ENCODE data around the gene ATP11A.

The ATP11A gene

DNA sequence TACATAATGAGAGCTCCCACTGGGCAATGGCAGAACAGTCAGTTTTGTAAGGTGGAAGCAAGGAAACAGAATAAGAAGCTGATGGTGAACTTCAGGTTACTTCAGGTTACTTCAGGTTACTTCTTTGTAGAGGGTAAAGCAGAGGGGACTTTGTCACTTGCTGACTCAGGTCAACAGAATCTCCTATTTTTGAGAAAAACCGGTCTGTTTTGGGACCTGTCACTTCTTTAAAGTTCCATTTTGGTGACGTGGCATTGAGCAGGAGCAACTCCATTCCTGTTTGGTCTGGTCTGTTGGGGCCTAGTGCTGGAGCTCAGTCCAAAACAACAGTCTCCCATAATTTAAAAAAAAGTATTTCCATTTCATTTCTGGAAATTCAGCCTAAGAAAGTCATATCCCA, 29.7 kb downstream of the ATP11A start:
- no peak for DNase-seq
- Histone ChIP-seq H3K9me2 (replicated peaks; ENCODE audit: insufficient read depth, low read length) (no peaks in the 10 kb centered on the region), H4K20me1 (ENCODE audit: insufficient read depth, low read length) (no peaks in the 10 kb centered on the region), H3K36me3 (replicated peaks; ENCODE audit: insufficient read depth, low read length) (no peaks in the 10 kb centered on the region), H3K9ac (ENCODE audit: low read length) (no peak overlapping the region), H2AFZ (ENCODE audit: low read length) (no peak overlapping the region), H3K4me3 (ENCODE audit: low read length) (no peak overlapping the region), H3K4me2 (ENCODE audit: low read depth, low read length) (no peak overlapping the region), H3F3A (ENCODE audit: insufficient read depth, low read length) (no peaks in the 10 kb centered on the region), H3K27me3 (replicated peaks; ENCODE audit: insufficient read depth, low read length) (no peaks in the 10 kb centered on the region), H3K4me1 (ENCODE audit: low read length) (no peaks in the 10 kb centered on the region), H3K9me3 (replicated peaks; ENCODE audit: insufficient read depth, low read length) (no peaks in the 10 kb centered on the region), H3K27ac (ENCODE audit: low read length) (no peak overlapping the region), H3K79me2 (ENCODE audit: low read length) (peaks cover 50% of the 10 kb centered on the region)
- TF ChIP-seq EZH2 (optimal IDR thresholded peaks at IDR 0.05; ENCODE audit: low read depth, low read length) (no peak), EZH2phosphoT487 (IDR thresholded peaks at IDR 0.05; ENCODE audit: low read length) (no peak)
- TF ChIP-seq, protein P1, sequence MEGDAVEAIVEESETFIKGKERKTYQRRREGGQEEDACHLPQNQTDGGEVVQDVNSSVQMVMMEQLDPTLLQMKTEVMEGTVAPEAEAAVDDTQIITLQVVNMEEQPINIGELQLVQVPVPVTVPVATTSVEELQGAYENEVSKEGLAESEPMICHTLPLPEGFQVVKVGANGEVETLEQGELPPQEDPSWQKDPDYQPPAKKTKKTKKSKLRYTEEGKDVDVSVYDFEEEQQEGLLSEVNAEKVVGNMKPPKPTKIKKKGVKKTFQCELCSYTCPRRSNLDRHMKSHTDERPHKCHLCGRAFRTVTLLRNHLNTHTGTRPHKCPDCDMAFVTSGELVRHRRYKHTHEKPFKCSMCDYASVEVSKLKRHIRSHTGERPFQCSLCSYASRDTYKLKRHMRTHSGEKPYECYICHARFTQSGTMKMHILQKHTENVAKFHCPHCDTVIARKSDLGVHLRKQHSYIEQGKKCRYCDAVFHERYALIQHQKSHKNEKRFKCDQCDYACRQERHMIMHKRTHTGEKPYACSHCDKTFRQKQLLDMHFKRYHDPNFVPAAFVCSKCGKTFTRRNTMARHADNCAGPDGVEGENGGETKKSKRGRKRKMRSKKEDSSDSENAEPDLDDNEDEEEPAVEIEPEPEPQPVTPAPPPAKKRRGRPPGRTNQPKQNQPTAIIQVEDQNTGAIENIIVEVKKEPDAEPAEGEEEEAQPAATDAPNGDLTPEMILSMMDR (IDR thresholded peaks at IDR 0.05; ENCODE audit: low read length), result no peak

DNA sequence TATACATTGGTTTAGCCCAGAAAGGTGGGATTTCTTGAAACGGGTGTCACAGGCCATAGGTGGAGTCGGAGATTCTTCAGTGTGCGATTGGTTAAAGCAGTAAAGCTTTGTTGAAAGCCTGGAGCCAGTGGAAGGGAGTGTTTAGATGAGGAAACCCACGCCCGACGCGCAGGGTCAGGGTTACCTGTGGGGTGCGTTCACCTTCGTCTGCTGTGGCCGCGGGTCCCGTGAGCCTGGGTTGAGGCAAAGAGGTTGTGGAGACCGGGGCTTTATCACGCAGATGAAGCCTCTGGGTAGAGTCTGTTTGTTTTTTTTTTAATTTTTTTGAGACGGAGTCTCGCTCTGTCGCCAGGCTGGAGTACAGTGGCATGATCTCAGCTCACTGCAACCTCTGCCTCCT, 30.4 kb downstream of the ATP11A start:
- Histone ChIP-seq H3K9me3 (replicated peaks; ENCODE audit: insufficient read depth, low read length) (no peaks in the 10 kb centered on the region), H3K79me2 (ENCODE audit: low read length) (peaks cover 49% of the 10 kb centered on the region), H3F3A (ENCODE audit: insufficient read depth, low read length) (no peaks in the 10 kb centered on the region), H3K4me3 (ENCODE audit: low read length) (no peak overlapping the region), H3K27me3 (replicated peaks; ENCODE audit: insufficient read depth, low read length) (no peaks in the 10 kb centered on the region), H2AFZ (ENCODE audit: low read length) (no peak overlapping the region), H3K27ac (ENCODE audit: low read length) (no peak overlapping the region), H3K4me2 (ENCODE audit: low read depth, low read length) (no peak overlapping the region), H4K20me1 (ENCODE audit: insufficient read depth, low read length) (no peaks in the 10 kb centered on the region), H3K9ac (ENCODE audit: low read length) (no peak overlapping the region), H3K36me3 (replicated peaks; ENCODE audit: insufficient read depth, low read length) (no peaks in the 10 kb centered on the region), H3K9me2 (replicated peaks; ENCODE audit: insufficient read depth, low read length) (no peaks in the 10 kb centered on the region), H3K4me1 (ENCODE audit: low read length) (no peaks in the 10 kb centered on the region)
- DNase-seq, result no peak
- TF ChIP-seq, protein P1 (IDR thresholded peaks at IDR 0.05; ENCODE audit: low read length), result no peak
- no peak for TF ChIP-seq EZH2phosphoT487 (IDR thresholded peaks at IDR 0.05; ENCODE audit: low read length)
- no peak for TF ChIP-seq EZH2 (optimal IDR thresholded peaks at IDR 0.05; ENCODE audit: low read depth, low read length)

DNA sequence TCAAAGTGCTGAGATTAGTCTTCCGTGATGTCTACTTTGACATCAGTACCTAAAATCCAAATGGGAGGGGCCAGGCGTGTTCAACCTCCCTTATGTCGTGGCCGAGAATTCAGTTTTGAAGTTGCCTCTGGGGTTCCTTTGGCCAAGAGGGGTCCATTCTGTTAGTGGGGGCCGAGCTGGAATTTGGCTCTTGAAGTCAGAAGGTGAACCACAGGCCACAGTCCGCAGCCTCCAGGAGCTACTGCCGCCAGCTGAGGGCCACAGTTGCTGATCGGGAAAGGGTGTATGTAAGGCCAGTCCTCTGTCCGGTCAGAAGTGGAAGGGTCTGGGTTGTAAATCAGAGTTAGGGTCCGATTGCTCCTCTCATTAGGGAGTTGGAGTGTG, 31.0 kb downstream of the ATP11A start:
- H3K9ac ChIP-seq (ENCODE audit: low read length), result no peak overlapping the region
- H3F3A ChIP-seq (ENCODE audit: insufficient read depth, low read length), result no peaks in the 10 kb centered on the region
- no peaks in the 10 kb centered on the region for H4K20me1 ChIP-seq (ENCODE audit: insufficient read depth, low read length)
- TF ChIP-seq EZH2phosphoT487 (IDR thresholded peaks at IDR 0.05; ENCODE audit: low read length) (no peak), EZH2 (optimal IDR thresholded peaks at IDR 0.05; ENCODE audit: low read depth, low read length) (no peak)
- TF ChIP-seq, protein P1 (IDR thresholded peaks at IDR 0.05; ENCODE audit: low read length), result no peak
- H3K4me3 ChIP-seq (ENCODE audit: low read length), result no peak overlapping the region
- H3K27me3 ChIP-seq (replicated peaks; ENCODE audit: insufficient read depth, low read length), result no peaks in the 10 kb centered on the region
- no peak overlapping the region for H3K27ac ChIP-seq (ENCODE audit: low read length)
- no peak overlapping the region for H2AFZ ChIP-seq (ENCODE audit: low read length)
- H3K4me2 ChIP-seq (ENCODE audit: low read depth, low read length), result no peak overlapping the region
- no peaks in the 10 kb centered on the region for H3K9me2 ChIP-seq (replicated peaks; ENCODE audit: insufficient read depth, low read length)
- H3K36me3 ChIP-seq (replicated peaks; ENCODE audit: insufficient read depth, low read length), result no peaks in the 10 kb centered on the region
- H3K4me1 ChIP-seq (ENCODE audit: low read length), result no peaks in the 10 kb centered on the region
- H3K79me2 ChIP-seq (ENCODE audit: low read length), result peaks cover 51% of the 10 kb centered on the region
- no peak for DNase-seq
- no peaks in the 10 kb centered on the region for H3K9me3 ChIP-seq (replicated peaks; ENCODE audit: insufficient read depth, low read length)
